GM23338 (cell line): ENCODE data around the gene AIM2. TPM values are rescaled to one million over a fixed set of nuclear protein-coding genes. Genes with fewer than 3 reads are reported as not detected.

ENCODE experiments used
- ATAC-seq: fragments of 200-7000 bp; cut with Tn5 transposase; 3 replicates; pipeline ENCODE4 v1.9.1; 2020
- DNase-seq: peaks from one replicate; pipeline ENCODE4 v3.0.0-alpha.2; 2015; ENCODE audit warnings: low spot score
- H2AFZ ChIP-seq: fragments of 200-600 bp; sonication (generic); 2 replicates; pipeline ENCODE4 v1.8.0; 2016; ENCODE audit warnings: antibody characterized with exemption, mild to moderate bottlenecking, moderate library complexity
- H3F3A ChIP-seq: fragments of 200-600 bp; sonication (generic); replicated peaks from 2 replicates; pipeline ENCODE4 v1.8.0; 2017; ENCODE audit warnings: antibody characterized with exemption, mixed run types, low read depth
- H3K27ac ChIP-seq: fragments of 200-600 bp; sonication (generic); 2 replicates; pipeline ENCODE4 v1.6.1; 2016; ENCODE audit warnings: low read depth
- H3K27me3 ChIP-seq: fragments of 200-600 bp; sonication (generic); 2 replicates; pipeline ENCODE4 v1.8.0; 2016; ENCODE audit warnings: mild to moderate bottlenecking, mixed run types, moderate library complexity; ENCODE audit not compliant: insufficient read depth
- H3K36me3 ChIP-seq: fragments of 200-600 bp; sonication (generic); 2 replicates; pipeline ENCODE4 v1.8.0; 2016; ENCODE audit warnings: mild to moderate bottlenecking; ENCODE audit not compliant: insufficient read depth
- H3K4me1 ChIP-seq: fragments of 200-600 bp; sonication (generic); 2 replicates; pipeline ENCODE4 v1.8.0; 2016; ENCODE audit warnings: mild to moderate bottlenecking, moderate library complexity; ENCODE audit not compliant: insufficient read depth
- H3K4me2 ChIP-seq: fragments of 200-600 bp; sonication (generic); 2 replicates; pipeline ENCODE4 v1.7.1; 2017; ENCODE audit warnings: mixed run types
- H3K4me3 ChIP-seq: fragments of 200-600 bp; sonication (generic); 2 replicates; pipeline ENCODE4 v1.6.1; 2016; ENCODE audit warnings: mixed run types
- H3K79me2 ChIP-seq: fragments of 200-600 bp; sonication (generic); replicated peaks from 2 replicates; pipeline ENCODE4 v1.8.0; 2017; ENCODE audit warnings: mild to moderate bottlenecking; ENCODE audit not compliant: insufficient read depth
- H3K9me2 ChIP-seq: fragments of 200-600 bp; sonication (generic); 2 replicates; pipeline ENCODE4 v1.8.0; 2017; ENCODE audit not compliant: insufficient read depth
- H4K20me1 ChIP-seq: fragments of 200-600 bp; sonication (generic); replicated peaks from 2 replicates; pipeline ENCODE4 v1.8.0; 2017; ENCODE audit warnings: mild to moderate bottlenecking; ENCODE audit not compliant: insufficient read depth
- H3K27ac Mint-ChIP-seq: 2 replicates; pipeline ENCODE4 v1.8.0; 2020; ENCODE audit warnings: inconsistent platforms, mild to moderate bottlenecking, moderate library complexity, mixed read lengths
- H3K27me3 Mint-ChIP-seq: 3 replicates; pipeline ENCODE4 v1.8.0; 2022; ENCODE audit warnings: low read depth, mild to moderate bottlenecking, moderate library complexity, mixed read lengths, inconsistent platforms; ENCODE audit not compliant: insufficient read depth, poor library complexity
- H3K36me3 Mint-ChIP-seq: 3 replicates; pipeline ENCODE4 v1.8.0; 2021; ENCODE audit warnings: low read depth, mild to moderate bottlenecking, inconsistent platforms, moderate library complexity, mixed read lengths
- H3K4me1 Mint-ChIP-seq: 3 replicates; pipeline ENCODE4 v1.8.0; 2020; ENCODE audit warnings: mild to moderate bottlenecking, inconsistent platforms, mixed read lengths
- H3K4me3 Mint-ChIP-seq: 3 replicates; pipeline ENCODE4 v1.8.0; 2021; ENCODE audit warnings: moderate library complexity, mild to moderate bottlenecking, inconsistent platforms, mixed read lengths
- H3K9me3 Mint-ChIP-seq: 3 replicates; pipeline ENCODE4 v1.8.0; 2020; ENCODE audit warnings: moderate library complexity, mild to moderate bottlenecking, inconsistent platforms, mixed read lengths
- CTCF ChIP-seq, 2 experiments: fragments of 200-600 bp in 1 of 2; sonication (generic) in 1 of 2; conservative IDR thresholded peaks; 2 replicates each; pipeline versions ENCODE4 v1.5.1 to v1.6.1; 2016 to 2017; ENCODE audit warnings: antibody characterized with exemption in 2 of 2, low read depth in 2 of 2, mild to moderate bottlenecking in 2 of 2, moderate library complexity in 1 of 2
- EZH2 ChIP-seq: fragments of 200-600 bp; sonication (generic); IDR thresholded peaks from one replicate; pipeline ENCODE4 v1.8.0; 2017; ENCODE audit warnings: antibody characterized with exemption, mild to moderate bottlenecking, low read depth; ENCODE audit not compliant: unreplicated experiment
- EZH2phosphoT487 ChIP-seq: fragments of 200-600 bp; sonication (generic); IDR thresholded peaks from one replicate; pipeline ENCODE4 v1.8.1; 2018; ENCODE audit warnings: antibody characterized with exemption; ENCODE audit not compliant: unreplicated experiment
- JUNB ChIP-seq: IDR thresholded peaks from one replicate; pipeline ENCODE4 v1.6.1; 2016; ENCODE audit warnings: antibody characterized with exemption; ENCODE audit not compliant: unreplicated experiment
- NANOG ChIP-seq: IDR thresholded peaks from 2 replicates; pipeline ENCODE4 v1.6.1; 2016; ENCODE audit warnings: antibody characterized with exemption, borderline replicate concordance
- REST ChIP-seq: IDR thresholded peaks from one replicate; pipeline ENCODE4 v1.6.1; 2018; ENCODE audit warnings: antibody characterized with exemption; ENCODE audit not compliant: unreplicated experiment
- STAT1 ChIP-seq: IDR thresholded peaks from one replicate; pipeline ENCODE4 v1.6.1; 2016; ENCODE audit warnings: antibody characterized with exemption; ENCODE audit not compliant: unreplicated experiment
- ZNF462 ChIP-seq: fragments of 250-450 bp; sonication (Bioruptor Pico); IDR thresholded peaks from 2 replicates; pipeline ENCODE4 v1.5.0; 2020; ENCODE audit warnings: mild to moderate bottlenecking, moderate library complexity
- polyA plus RNA-seq: library from polyadenylated mRNA; unstranded; fragments of >200 nt; fragmentation: Nextera tagmentation; extraction: Ambion mirVana; gene quantifications from 2 replicates; pipeline ENCODE4 v1.2.1, GENCODE V29; 2016
- total RNA-seq: library from RNA; depleted of rRNA; stranded (reverse); fragments of >200 nt; shearing (Covaris generic); gene quantifications from 2 replicates; pipeline ENCODE4 v1.2.3, GENCODE V29; 2014

The AIM2 gene
- total and polyA plus RNA-seq, 2 experiments from 2014 or later = 1.5 to 2.5 TPM

GRCh38 chr1:159030877-159031447, 45.6 kb downstream of the AIM2 start:
- H3K36me3 Mint-ChIP-seq = 0 out of 3 replicates have a peak, but pooled peaks cover 4% of the 10 kb centered on the region
- H3K4me2 ChIP-seq = no peak overlapping the region
- no peak overlapping the region for H3K4me3 Mint-ChIP-seq

More at GRCh38 chr1:159030877-159031447, 45.6 kb downstream of the AIM2 start:
- no peak; the same call in 2 of the 3 replicates for ATAC-seq
- Histone ChIP-seq H3F3A (no peaks in the 10 kb centered on the region), H3K79me2 (no peaks in the 10 kb centered on the region), H3K9me2 (peaks cover 12% of the 10 kb centered on the region), H3K27me3 (no peaks in the 10 kb centered on the region), H4K20me1 (no peaks in the 10 kb centered on the region), H3K27ac (no peak overlapping the region), H3K4me3 (no peak overlapping the region), H3K36me3 (no peaks in the 10 kb centered on the region), H2AFZ (peak overlapping the region; percentile 76; the same call in 1 of the 2 replicates), H3K4me1 (no peaks in the 10 kb centered on the region)
- no peak for DNase-seq
- Mint-ChIP-seq H3K27ac (peak overlapping the region; percentile 39; the same call in 1 of the 2 replicates), H3K27me3 (peaks cover 2% of the 10 kb centered on the region), H3K4me1 (peaks cover 12% of the 10 kb centered on the region), H3K9me3 (no peaks in the 10 kb centered on the region; the same call in 2 of the 3 replicates)
- TF ChIP-seq STAT1 (no peak), CTCF (conservative IDR thresholded peaks at IDR 0.05; ENCODE audit: low read depth in 2 of 2) (no peak), ZNF462 (CRISPR knock-in tag) (no peak), JUNB (no peak), EZH2 (no peak), EZH2phosphoT487 (no peak), REST (no peak), NANOG (no peak)
